Spinal cord (tissue), 10 donors: ENCODE measurements around the gene SPON1. TPM values are rescaled to one million over a fixed set of nuclear protein-coding genes. Genes with fewer than 3 reads are reported as not detected.

Experiments
- DNase-seq, 6 donors: peaks; one replicate each; pipeline versions ENCODE4 v3.0.0 to v3.0.0-alpha.2; 2013 to 2015; ENCODE audit warnings: low spot score in 6 of 6, low read depth in 4 of 6
- H3K27ac ChIP-seq: one replicate; pipeline ENCODE4 v1.5.1; 2013; ENCODE audit warnings: low read depth, low read length, control low read depth
- H3K27me3 ChIP-seq: one replicate; pipeline ENCODE4 v1.6.1; 2013; ENCODE audit warnings: low read length; ENCODE audit not compliant: control insufficient read depth, insufficient read depth
- H3K36me3 ChIP-seq: one replicate; pipeline ENCODE4 v1.6.1; 2013; ENCODE audit warnings: low read length; ENCODE audit not compliant: control insufficient read depth, insufficient read depth
- H3K4me1 ChIP-seq: one replicate; pipeline ENCODE4 v1.6.1; 2013; ENCODE audit warnings: low read length; ENCODE audit not compliant: control insufficient read depth, insufficient read depth
- H3K4me3 ChIP-seq: one replicate; pipeline ENCODE4 v1.5.1; 2013; ENCODE audit warnings: low read depth, low read length, control low read depth
- H3K9me3 ChIP-seq: one replicate; pipeline ENCODE4 v1.6.1; 2013; ENCODE audit warnings: low read length; ENCODE audit not compliant: control insufficient read depth, insufficient read depth
- WGBS: methylation state at CpG from one replicate; pipeline ENCODE4 v1.1.5; 2013; ENCODE audit warnings: missing lambda C conversion rate; ENCODE audit not compliant: insufficient coverage; 5-methylcytosine and 5-hydroxymethylcytosine counted together
- polyA plus RNA-seq, 2 donors: library from polyadenylated mRNA; unstranded; fragments of 120-200 nt; gene quantifications; one replicate each; pipeline ENCODE4 v1.2.1, GENCODE V29; 2013; ENCODE audit not compliant: insufficient read length in 2 of 2
- total RNA-seq, 2 donors: library from RNA; depleted of rRNA in 1 of 2; stranded (reverse); fragments of 120-200 nt in 1 of 2; fragments of >200 nt in 1 of 2; gene quantifications; one replicate each; pipeline versions ENCODE4 v1.2.3 to v1.2.4, GENCODE V29; 2013 to 2014
- donor health status: healthy.

The SPON1 gene
- total and polyA plus RNA-seq, 4 donors: 84.4 to 193 (median 106) TPM

GRCh38 chr11:13941775-13942174 is 20.7 kb upstream of the SPON1 start:
- H3K9me3 ChIP-seq: no peaks in the 10 kb centered on the region
- peaks cover 6% of the 10 kb centered on the region for H3K4me1 ChIP-seq
- H3K27ac ChIP-seq: no peak overlapping the region
- H3K27me3 ChIP-seq: no peaks in the 10 kb centered on the region
- WGBS: 100% methylated on average over 1 of the region's 1 CpG
- no peak for DNase-seq
- no peak overlapping the region for H3K4me3 ChIP-seq
- H3K36me3 ChIP-seq: no peaks in the 10 kb centered on the region

DNA sequence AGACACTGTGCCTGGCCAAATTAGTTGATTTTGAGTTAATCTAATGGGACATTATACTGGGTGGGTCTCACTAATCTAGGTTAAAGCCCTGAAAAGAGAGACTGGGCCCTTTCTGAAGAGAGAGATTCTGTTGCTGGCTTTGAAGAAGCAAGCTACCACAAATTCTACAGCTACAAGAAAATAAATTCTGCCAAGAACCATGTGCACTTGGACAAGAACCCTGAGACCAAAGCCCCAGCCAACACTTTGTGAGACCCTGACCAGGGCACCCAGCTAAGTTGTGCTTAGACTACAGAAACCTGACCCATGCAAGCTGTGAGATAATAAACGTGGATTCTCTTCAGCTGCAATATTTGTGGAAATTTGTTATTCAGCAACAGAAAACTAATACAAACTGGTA is 20.1 kb upstream of the SPON1 start:
- H3K9me3 ChIP-seq: no peaks in the 10 kb centered on the region
- H3K4me1 ChIP-seq: peaks cover 6% of the 10 kb centered on the region
- no peak overlapping the region for H3K27ac ChIP-seq
- H3K36me3 ChIP-seq: no peaks in the 10 kb centered on the region
- no CpG with 5 or more reads among the region's 1 CpG for WGBS
- H3K27me3 ChIP-seq: no peaks in the 10 kb centered on the region
- H3K4me3 ChIP-seq: no peak overlapping the region
- peak in 1 of 6 donors; percentile 61 for DNase-seq

DNA sequence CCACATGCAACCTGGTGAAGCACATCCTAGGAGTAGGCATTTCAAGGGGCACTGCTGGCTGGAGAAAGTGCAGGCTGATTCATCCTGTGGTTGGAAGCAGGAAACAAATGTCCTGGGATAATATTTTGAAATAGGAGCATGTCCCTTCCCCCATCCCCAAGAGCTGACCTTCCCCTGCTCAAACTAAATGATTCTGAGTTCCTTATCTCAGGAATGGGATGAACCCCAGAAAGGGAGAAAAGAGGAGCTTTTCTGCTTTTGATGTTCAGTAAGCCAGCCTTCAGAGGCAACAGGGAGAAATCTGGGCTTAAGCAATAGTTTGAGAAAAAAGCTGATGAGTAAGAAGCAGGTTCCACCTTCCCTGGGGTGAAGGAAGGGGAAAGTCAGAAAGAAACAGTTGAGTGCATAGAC is 19.5 kb upstream of the SPON1 start:
- DNase-seq: no peak
- Histone ChIP-seq H3K4me3 (no peak overlapping the region), H3K4me1 (peaks cover 6% of the 10 kb centered on the region), H3K9me3 (no peaks in the 10 kb centered on the region), H3K27ac (no peak overlapping the region), H3K27me3 (no peaks in the 10 kb centered on the region), H3K36me3 (no peaks in the 10 kb centered on the region)

- Histone ChIP-seq H3K27ac (no peak overlapping the region), H3K36me3 (no peaks in the 10 kb centered on the region), H3K27me3 (no peaks in the 10 kb centered on the region), H3K9me3 (no peaks in the 10 kb centered on the region), H3K4me1 (peaks cover 6% of the 10 kb centered on the region), H3K4me3 (no peak overlapping the region)
- WGBS: 28% methylated on average over 2 of the region's 3 CpGs
- DNase-seq: no peak
Measured at GRCh38 chr11:13944016-13944415, 18.5 kb upstream of the SPON1 start.

GRCh38 chr11:13944911-13945425 is 17.6 kb upstream of the SPON1 start:
- peak in 2 of 6 donors; percentile 76 to 79 for DNase-seq
- peak overlapping the region; percentile 63 for H3K27ac ChIP-seq

GRCh38 chr11:13947379-13947778 is 15.1 kb upstream of the SPON1 start:
- H3K27me3 ChIP-seq: no peaks in the 10 kb centered on the region
- peaks cover 6% of the 10 kb centered on the region for H3K4me1 ChIP-seq
- no peaks in the 10 kb centered on the region for H3K9me3 ChIP-seq
- no peak overlapping the region for H3K4me3 ChIP-seq
- no peaks in the 10 kb centered on the region for H3K36me3 ChIP-seq
- no peak overlapping the region for H3K27ac ChIP-seq
- no peak for DNase-seq

More at GRCh38 chr11:13944911-13945425, 17.6 kb upstream of the SPON1 start:
- no peak overlapping the region for H3K4me3 ChIP-seq
- no peaks in the 10 kb centered on the region for H3K9me3 ChIP-seq
- H3K27me3 ChIP-seq: no peaks in the 10 kb centered on the region
- H3K36me3 ChIP-seq: no peaks in the 10 kb centered on the region
- H3K4me1 ChIP-seq: peaks cover 6% of the 10 kb centered on the region
- WGBS: no CpG with 5 or more reads among the region's 3 CpGs

DNA sequence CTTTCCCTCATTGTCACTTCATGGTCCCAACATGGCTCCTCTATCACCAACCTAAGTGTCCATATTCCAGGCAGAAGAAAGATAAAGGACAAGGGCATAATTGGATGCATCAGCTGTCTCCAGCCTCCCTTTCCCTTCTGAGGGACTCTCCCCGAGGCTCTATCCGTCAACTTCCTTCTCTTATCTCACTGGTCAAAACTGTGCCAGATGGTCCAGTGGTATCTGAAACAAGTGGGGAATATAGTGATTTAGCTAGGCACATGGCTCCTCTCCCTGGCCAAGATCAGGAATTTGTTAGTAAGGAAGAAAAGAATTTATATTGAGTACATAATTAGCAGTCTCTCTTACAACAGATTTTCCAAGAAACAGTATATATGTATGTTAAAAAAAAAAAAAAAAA is 12.6 kb upstream of the SPON1 start:
- H3K4me3 ChIP-seq: no peak overlapping the region
- H3K27me3 ChIP-seq: no peaks in the 10 kb centered on the region
- H3K9me3 ChIP-seq: no peaks in the 10 kb centered on the region
- no peaks in the 10 kb centered on the region for H3K36me3 ChIP-seq
- peaks cover under 1% of the 10 kb centered on the region for H3K4me1 ChIP-seq
- no CpG with 5 or more reads among the region's 2 CpGs for WGBS
- H3K27ac ChIP-seq: no peak overlapping the region
- DNase-seq: no peak

DNA sequence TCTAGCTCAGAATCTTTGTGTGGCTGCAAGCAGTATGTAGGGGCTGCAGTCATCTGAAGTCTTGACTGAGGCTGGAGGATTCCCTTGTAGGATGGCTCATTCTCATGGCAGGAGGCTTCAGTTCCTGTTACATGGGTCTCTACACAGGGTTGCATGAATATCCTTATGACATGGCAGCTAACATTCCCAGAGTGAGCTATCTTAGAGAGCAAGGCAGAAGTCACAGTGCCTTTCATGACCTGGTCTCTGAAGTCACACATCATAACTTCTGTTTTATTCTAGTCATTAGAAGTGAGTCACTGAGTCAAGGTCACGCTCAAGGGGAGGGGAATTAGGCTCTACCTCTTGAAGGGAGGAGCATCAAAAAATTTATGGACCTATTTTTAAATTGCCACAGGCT is 10.3 kb upstream of the SPON1 start:
- no peaks in the 10 kb centered on the region for H3K36me3 ChIP-seq
- H3K9me3 ChIP-seq: no peaks in the 10 kb centered on the region
- no peaks in the 10 kb centered on the region for H3K4me1 ChIP-seq
- no peak overlapping the region for H3K4me3 ChIP-seq
- DNase-seq: no peak
- no peaks in the 10 kb centered on the region for H3K27me3 ChIP-seq
- no peak overlapping the region for H3K27ac ChIP-seq
- no CpG with 5 or more reads among the region's 1 CpG for WGBS

DNA sequence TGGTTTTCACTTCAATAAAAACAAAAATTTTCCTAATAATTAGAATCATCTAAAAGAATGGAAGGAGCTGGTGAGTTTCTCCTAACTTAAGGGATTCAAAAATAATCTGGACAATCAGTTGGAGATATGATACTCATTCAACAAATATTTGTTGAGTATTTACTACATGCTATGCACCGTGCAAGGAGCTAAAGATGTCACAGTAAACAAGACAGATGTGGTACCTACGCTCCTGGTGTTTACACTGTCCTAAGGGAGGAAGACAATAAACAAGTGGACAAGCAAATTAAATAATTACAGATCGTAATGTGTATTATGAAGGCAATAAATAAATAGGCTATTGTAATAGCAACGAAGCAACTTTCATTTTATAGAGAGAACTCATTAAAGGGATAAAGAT is 9.9 kb upstream of the SPON1 start:
- no peaks in the 10 kb centered on the region for H3K36me3 ChIP-seq
- H3K9me3 ChIP-seq: no peaks in the 10 kb centered on the region
- H3K27ac ChIP-seq: no peak overlapping the region
- H3K4me1 ChIP-seq: no peaks in the 10 kb centered on the region
- DNase-seq: no peak
- no peak overlapping the region for H3K4me3 ChIP-seq
- WGBS: no CpG with 5 or more reads among the region's 4 CpGs
- H3K27me3 ChIP-seq: no peaks in the 10 kb centered on the region

DNA sequence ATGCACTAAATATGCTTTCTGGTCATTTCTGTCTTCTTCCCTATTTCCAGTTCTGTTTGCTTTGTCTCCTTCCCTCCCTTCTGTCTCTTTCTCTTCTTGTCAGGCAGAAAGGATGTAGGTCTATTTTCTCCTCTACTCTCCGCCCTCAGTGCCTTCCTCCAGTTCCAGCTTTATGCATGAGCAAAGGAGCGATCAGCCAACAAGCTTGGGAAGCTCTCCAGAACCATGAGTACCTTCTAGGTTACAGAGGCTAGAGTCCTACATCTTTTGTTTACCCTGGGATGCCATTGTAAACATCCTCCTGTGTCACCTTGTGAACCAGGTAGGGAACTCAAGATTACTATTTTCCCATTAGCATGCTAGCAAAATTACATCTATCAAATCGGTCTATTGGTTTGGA is 7.9 kb upstream of the SPON1 start:
- 64% methylated on average over 3 of the region's 3 CpGs for WGBS
- Histone ChIP-seq H3K4me1 (no peaks in the 10 kb centered on the region), H3K27me3 (peaks cover 3% of the 10 kb centered on the region), H3K4me3 (no peak overlapping the region), H3K36me3 (no peaks in the 10 kb centered on the region), H3K9me3 (no peaks in the 10 kb centered on the region), H3K27ac (no peak overlapping the region)
- peak in 1 of 6 donors; percentile 35 for DNase-seq
